ENCODE measurements around the gene MTMR12. TPM values are rescaled to one million over a fixed set of nuclear protein-coding genes. Genes with fewer than 3 reads are reported as not detected.
A peak's percentile ranks its signal among the peaks of the same experiment; 100 is the strongest.

The MTMR12 gene
- total and polyA plus RNA-seq, 10 of the 15 experiments (the other 5 are each of a cell fraction or from before 2014, with no cell fraction given), result 5.0 to 22.9 (median 16.3) TPM

DNA sequence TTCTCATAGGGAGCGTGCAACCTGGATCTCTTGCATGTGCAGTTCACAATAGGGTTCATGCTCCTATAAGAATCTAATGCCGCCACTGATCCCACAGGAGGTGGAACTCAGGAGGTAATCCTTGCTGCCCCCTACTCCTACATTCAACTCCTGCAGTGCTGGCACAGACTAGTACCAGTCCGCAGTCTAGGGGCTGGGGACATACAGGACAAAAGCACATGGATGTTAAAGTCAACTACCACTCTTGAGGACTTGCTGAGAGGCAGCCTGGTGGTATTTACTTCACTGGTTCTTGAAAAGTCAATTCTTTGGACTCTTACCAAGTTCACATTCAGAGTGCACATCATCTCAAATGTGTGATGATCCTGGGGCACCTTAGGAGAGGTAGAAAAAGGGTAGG is 33.0 kb downstream of the MTMR12 start:
- peaks cover 10% of the 10 kb centered on the region for H3K79me2 ChIP-seq (ENCODE audit: control insufficient read depth, insufficient read depth, low read length)
- BruUV-seq (replicated peaks), result no TSS peak
- CTCF ChIA-PET, result interaction anchor here (0.8 to 2.4 kb wide), 6 partner anchors 9 to 310 kb away, joined by 3 to 8 read pairs (median 3); no protein-coding TSS in a partner anchor

More for the DNA sequence above, 33.0 kb downstream of the MTMR12 start:
- Histone ChIP-seq H3K9me3 (replicated peaks; ENCODE audit: control insufficient read depth, insufficient read depth, low read length) (no peaks in the 10 kb centered on the region), H3K27me3 (replicated peaks in 1 of 2; ENCODE audit: control insufficient read depth in 2 of 2, insufficient read depth in 2 of 2, low read length in 1 of 2) (no peaks in the 10 kb centered on the region), H3K36me3 (ENCODE audit: control insufficient read depth in 2 of 2, insufficient read depth in 2 of 2, low read length in 1 of 2) (peaks cover 0 to 5% of the 10 kb centered on the region in 2 experiments; a peak in 2 of 4 replicates), H3K9ac (ENCODE audit: control insufficient read depth, insufficient read depth, low read length) (peak overlapping the region; percentile 20), H3K4me3 (no peak overlapping the region), H3K4me2 (ENCODE audit: control insufficient read depth, insufficient read depth) (peak overlapping the region; percentile 62), H2AFZ (ENCODE audit: control insufficient read depth, low read depth, low read length) (no peak overlapping the region), H3K27ac (ENCODE audit: control insufficient read depth, insufficient read depth) (peak overlapping the region; percentile 80), H3K4me1 (ENCODE audit: control insufficient read depth, insufficient read depth, low read length) (peaks cover 50% of the 10 kb centered on the region), H4K20me1 (ENCODE audit: control insufficient read depth, insufficient read depth) (no peaks in the 10 kb centered on the region)
- FAIRE-seq, result no peak
- intact Hi-C loops (cut with micrococcal nuclease; ENCODE audit: unreplicated experiment), result loop anchor here (1.0 to 5.0 kb wide), 2 partner anchors 33 to 48 kb away; partner anchors contain the start of gene MTMR12
- 100% methylated on average over 3 of the region's 3 CpGs for WGBS (ENCODE audit: insufficient coverage, insufficient replicate concordance, low lambda C conversion rate, missing lambda C conversion rate)
- no peak for DNase-seq (ENCODE audit: low read depth, low spot score)
- ChIA-PET POLR2A (interaction anchor here (1.0 to 1.3 kb wide), 2 partner anchors 28 to 32 kb away, joined by 3 read pairs; partner anchors contain the start of gene MTMR12), SMC1A (ENCODE audit: uncharacterized antibody, unreplicated experiment) (interaction anchor here (0.8 to 3.9 kb wide), 8 partner anchors 15 to 50 kb away, joined by 3 to 19 read pairs (median 8); no protein-coding TSS in a partner anchor), RAD21 (ENCODE audit: unreplicated experiment) (no interaction called here)
- in situ Hi-C loops (cut with MboI), result no loop called here
- TF ChIP-seq RB1 (IDR thresholded peaks at IDR 0.05; ENCODE audit: borderline replicate concordance) (no peak), KAT2A (conservative IDR thresholded peaks at IDR 0.05; ENCODE audit: control insufficient read depth, low read depth, low read length) (no peak), TCF3 (IDR thresholded peaks at IDR 0.05; ENCODE audit: borderline replicate concordance, insufficient read depth, low read depth, low read length) (no peak), SUPT20H (IDR thresholded peaks at IDR 0.05; ENCODE audit: borderline replicate concordance, control insufficient read depth, low read depth, low read length) (no peak), TAF1 (IDR thresholded peaks at IDR 0.05; ENCODE audit: borderline replicate concordance, low read depth, low read length) (no peak), IKZF2 (IDR thresholded peaks at IDR 0.05) (no peak), RAD51 (IDR thresholded peaks at IDR 0.05) (no peak), RUNX3 (IDR thresholded peaks at IDR 0.05; ENCODE audit: low read length) (no peak), SPI1 (IDR thresholded peaks at IDR 0.05; ENCODE audit: borderline replicate concordance, insufficient read depth, low read depth, low read length) (no peak), IRF4 (IDR thresholded peaks at IDR 0.05; ENCODE audit: low read depth, low read length) (no peak)
- TF ChIP-seq, protein P1, sequence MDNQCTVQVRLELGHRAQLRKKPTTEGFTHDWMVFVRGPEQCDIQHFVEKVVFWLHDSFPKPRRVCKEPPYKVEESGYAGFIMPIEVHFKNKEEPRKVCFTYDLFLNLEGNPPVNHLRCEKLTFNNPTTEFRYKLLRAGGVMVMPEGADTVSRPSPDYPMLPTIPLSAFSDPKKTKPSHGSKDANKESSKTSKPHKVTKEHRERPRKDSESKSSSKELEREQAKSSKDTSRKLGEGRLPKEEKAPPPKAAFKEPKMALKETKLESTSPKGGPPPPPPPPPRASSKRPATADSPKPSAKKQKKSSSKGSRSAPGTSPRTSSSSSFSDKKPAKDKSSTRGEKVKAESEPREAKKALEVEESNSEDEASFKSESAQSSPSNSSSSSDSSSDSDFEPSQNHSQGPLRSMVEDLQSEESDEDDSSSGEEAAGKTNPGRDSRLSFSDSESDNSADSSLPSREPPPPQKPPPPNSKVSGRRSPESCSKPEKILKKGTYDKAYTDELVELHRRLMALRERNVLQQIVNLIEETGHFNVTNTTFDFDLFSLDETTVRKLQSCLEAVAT (IDR thresholded peaks at IDR 0.05), result no peak
- TF ChIP-seq, protein P2, sequence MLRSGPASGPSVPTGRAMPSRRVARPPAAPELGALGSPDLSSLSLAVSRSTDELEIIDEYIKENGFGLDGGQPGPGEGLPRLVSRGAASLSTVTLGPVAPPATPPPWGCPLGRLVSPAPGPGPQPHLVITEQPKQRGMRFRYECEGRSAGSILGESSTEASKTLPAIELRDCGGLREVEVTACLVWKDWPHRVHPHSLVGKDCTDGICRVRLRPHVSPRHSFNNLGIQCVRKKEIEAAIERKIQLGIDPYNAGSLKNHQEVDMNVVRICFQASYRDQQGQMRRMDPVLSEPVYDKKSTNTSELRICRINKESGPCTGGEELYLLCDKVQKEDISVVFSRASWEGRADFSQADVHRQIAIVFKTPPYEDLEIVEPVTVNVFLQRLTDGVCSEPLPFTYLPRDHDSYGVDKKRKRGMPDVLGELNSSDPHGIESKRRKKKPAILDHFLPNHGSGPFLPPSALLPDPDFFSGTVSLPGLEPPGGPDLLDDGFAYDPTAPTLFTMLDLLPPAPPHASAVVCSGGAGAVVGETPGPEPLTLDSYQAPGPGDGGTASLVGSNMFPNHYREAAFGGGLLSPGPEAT (IDR thresholded peaks at IDR 0.05; ENCODE audit: low read depth), result no peak
- TF ChIP-seq, protein P3, sequence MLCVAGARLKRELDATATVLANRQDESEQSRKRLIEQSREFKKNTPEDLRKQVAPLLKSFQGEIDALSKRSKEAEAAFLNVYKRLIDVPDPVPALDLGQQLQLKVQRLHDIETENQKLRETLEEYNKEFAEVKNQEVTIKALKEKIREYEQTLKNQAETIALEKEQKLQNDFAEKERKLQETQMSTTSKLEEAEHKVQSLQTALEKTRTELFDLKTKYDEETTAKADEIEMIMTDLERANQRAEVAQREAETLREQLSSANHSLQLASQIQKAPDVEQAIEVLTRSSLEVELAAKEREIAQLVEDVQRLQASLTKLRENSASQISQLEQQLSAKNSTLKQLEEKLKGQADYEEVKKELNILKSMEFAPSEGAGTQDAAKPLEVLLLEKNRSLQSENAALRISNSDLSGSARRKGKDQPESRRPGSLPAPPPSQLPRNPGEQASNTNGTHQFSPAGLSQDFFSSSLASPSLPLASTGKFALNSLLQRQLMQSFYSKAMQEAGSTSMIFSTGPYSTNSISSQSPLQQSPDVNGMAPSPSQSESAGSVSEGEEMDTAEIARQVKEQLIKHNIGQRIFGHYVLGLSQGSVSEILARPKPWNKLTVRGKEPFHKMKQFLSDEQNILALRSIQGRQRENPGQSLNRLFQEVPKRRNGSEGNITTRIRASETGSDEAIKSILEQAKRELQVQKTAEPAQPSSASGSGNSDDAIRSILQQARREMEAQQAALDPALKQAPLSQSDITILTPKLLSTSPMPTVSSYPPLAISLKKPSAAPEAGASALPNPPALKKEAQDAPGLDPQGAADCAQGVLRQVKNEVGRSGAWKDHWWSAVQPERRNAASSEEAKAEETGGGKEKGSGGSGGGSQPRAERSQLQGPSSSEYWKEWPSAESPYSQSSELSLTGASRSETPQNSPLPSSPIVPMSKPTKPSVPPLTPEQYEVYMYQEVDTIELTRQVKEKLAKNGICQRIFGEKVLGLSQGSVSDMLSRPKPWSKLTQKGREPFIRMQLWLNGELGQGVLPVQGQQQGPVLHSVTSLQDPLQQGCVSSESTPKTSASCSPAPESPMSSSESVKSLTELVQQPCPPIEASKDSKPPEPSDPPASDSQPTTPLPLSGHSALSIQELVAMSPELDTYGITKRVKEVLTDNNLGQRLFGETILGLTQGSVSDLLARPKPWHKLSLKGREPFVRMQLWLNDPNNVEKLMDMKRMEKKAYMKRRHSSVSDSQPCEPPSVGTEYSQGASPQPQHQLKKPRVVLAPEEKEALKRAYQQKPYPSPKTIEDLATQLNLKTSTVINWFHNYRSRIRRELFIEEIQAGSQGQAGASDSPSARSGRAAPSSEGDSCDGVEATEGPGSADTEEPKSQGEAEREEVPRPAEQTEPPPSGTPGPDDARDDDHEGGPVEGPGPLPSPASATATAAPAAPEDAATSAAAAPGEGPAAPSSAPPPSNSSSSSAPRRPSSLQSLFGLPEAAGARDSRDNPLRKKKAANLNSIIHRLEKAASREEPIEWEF (IDR thresholded peaks at IDR 0.05; ENCODE audit: insufficient replicate concordance, low read depth, low read length), result no peak
- TF ChIP-seq, protein P4, sequence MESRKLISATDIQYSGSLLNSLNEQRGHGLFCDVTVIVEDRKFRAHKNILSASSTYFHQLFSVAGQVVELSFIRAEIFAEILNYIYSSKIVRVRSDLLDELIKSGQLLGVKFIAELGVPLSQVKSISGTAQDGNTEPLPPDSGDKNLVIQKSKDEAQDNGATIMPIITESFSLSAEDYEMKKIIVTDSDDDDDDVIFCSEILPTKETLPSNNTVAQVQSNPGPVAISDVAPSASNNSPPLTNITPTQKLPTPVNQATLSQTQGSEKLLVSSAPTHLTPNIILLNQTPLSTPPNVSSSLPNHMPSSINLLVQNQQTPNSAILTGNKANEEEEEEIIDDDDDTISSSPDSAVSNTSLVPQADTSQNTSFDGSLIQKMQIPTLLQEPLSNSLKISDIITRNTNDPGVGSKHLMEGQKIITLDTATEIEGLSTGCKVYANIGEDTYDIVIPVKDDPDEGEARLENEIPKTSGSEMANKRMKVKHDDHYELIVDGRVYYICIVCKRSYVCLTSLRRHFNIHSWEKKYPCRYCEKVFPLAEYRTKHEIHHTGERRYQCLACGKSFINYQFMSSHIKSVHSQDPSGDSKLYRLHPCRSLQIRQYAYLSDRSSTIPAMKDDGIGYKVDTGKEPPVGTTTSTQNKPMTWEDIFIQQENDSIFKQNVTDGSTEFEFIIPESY (IDR thresholded peaks at IDR 0.05), result no peak
- ATAC-seq, result no peak
